Activated CD4-positive, alpha-beta T cell treated with anti-CD3 and anti-CD28 coated beads for 4 hours (primary cell): ENCODE measurements around the gene SYNPO2.
"Not testable (repeated sequence)": the region's sequence is repeated elsewhere in the genome, so short reads cannot be mapped to it uniquely, and the experiment has no call there.

ENCODE experiments used
- DNase-seq, 2 donors: peaks; one replicate each; pipeline ENCODE4 v3.0.0-alpha.2; 2020

The SYNPO2 gene

DNA sequence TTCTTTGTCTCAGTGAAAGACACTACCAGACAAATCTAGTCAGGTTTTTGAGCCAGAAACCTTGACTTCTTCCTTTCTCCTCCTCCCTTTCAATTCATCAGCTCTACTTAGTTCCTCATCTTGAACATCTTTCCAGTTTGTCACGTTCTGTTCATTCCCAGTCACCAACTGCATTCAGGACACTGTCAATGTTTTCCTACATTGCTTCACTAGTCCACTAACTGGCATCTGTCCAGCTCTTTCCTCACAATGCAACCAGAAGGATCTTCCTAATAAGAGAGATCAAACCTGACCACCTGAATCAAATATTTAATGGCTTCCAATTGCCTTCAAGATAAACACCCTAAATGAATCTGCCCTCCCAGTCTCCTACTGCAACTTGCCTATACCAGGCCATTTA is 52.5 kb downstream of the SYNPO2 start:
- no peak for DNase-seq

DNA sequence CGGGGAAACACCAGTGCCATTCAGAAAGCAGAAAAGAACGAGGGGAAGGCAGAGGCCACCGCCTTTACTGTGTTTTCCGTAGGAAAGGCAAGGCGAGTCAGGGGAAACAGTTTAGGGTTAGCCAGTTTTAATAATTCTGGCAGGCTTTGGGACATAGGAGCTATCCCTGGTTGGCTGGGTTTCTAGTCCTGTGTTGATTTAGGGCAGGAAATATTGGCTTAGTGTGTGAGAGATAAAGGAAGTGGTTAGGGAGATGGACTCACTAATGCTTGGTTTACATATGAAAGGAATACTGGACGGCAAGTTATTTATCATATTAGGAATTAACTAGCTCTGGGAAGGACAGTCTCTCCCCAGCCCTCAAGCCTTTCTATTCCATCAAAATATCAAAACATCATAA is 53.1 kb downstream of the SYNPO2 start:
- no peak for DNase-seq

DNA sequence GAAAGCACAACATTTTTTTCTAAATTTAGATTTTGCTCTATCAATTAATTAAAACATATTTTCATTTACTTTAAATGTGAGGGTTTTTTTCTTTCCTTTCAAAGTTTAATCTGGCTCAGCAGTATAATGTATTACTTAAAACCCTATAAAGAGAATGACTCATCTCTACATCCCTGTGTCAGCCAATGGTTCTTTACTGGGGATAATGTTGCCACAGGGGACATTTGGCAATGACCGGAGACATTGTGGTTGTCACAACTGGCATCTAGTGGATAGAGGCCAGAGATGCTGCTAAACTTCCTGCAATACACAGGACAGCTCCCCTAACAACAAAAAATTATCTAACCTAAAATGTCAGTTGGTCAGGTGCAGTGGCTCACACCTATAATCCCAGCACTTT is 53.8 kb downstream of the SYNPO2 start:
- DNase-seq, result no peak

DNA sequence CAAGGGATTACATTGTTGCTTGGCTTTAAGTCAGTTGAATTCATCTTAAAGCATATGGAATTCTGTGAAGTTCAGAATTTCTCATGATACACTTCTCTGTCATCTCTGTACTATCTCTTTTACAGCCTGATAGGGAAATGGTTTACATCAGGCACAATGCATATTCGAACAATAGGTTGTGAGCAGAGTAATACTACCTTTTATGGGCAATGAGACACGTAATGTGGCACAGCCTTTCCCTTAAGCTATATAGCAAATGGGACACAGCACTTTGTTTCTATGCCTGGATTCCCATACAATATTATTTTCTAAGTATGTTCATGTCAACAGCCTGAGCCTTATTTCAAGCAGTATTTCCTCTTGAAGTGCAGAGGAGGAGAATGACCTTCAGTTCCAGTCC is 58.4 kb downstream of the SYNPO2 start:
- no peak for DNase-seq

DNA sequence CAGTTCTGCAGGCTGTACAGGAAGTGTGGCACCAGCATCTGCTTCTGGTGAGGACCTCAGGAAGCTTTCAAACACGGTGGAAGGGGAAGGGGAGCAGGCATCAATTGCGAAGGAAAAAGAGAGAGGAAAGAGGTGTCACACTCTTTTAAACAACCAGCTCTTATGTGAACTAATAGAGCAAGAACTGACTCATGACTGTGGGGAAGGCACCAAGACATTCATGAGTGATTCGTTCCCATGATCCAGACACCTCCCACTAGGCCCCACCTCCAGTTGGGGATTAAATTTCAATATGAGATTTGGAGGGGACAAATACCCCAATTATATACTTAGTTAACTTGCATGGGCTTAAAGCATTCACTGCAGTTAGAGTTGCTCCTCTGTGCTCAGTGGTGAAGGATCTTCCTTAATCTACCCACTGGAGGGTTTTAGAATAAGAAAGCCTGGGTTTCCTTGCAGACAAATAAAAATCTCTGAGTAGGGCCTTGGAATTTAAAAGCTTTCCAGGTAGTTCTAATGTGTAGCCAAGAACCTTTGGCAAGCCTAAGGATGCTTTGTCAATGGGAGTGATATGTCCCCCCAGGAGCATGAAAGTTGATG is 60.0 kb downstream of the SYNPO2 start:
- no peak for DNase-seq

DNA sequence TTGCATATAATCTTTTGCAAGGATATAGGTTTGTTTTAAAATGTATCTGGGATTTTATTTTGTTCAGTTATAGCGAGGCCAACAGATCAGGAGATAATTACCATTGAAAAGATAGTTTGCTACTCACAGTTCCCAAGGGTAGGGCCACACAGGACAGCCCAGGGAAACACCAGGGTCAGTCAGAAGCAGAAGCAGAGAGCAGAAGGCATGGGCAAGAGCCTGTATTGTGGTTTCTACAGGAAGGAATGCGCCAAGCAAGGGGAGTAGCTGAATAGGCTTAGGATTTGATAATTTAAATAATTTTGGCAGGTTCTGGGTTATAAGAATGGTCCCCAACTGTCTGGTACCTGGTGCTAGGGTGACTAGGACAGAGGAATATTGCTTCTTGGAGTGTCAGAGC is 61.6 kb downstream of the SYNPO2 start:
- DNase-seq, result no peak

DNA sequence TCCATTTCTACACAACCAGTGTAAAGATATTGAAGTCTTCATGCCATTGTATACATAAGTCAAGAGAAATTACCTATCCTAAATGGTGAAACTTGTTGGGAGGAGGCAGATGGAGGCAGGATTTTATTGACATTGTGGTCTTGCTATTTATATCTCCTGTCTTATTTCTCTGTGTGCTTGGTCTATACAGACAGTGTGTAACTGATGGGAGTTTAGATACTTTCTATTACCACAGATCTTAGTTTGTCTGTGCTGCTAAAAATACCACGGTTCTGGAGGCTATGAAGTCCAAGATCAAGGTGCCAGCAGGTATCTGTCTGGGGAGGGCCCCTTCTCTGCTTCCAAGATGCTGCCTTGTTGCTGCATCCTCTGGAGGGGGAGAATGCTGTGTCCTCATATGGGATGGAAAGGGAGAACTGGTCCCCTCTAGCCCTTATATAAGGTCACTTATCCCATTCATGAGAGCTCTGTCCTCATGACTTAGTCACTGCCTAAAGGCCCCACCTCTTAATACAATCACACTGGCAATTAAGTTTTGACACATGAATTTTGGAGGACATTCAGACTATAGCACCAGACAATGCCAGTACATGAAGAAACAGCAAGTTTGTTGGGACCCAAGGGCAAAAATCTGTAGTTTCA is 62.4 kb downstream of the SYNPO2 start:
- no peak for DNase-seq

DNA sequence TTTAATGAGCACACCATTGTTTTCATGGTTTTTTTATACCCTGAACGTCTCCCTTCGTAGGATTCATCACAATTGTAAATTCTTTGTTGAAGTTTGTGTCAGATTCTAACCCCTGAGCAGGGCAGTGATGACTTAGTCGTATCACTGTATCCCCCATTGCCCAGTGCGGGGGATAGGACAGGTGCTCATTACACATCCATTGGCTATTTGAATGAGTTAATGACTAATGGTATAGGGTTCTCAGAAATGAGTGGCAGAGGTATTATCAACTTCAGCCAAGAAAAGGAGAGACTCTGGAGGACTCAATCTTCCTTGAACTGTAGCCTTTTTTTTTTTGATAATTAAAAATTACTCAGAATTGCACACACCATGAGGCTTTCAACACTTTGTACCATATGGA is 64.6 kb downstream of the SYNPO2 start:
- DNase-seq, result no peak

DNA sequence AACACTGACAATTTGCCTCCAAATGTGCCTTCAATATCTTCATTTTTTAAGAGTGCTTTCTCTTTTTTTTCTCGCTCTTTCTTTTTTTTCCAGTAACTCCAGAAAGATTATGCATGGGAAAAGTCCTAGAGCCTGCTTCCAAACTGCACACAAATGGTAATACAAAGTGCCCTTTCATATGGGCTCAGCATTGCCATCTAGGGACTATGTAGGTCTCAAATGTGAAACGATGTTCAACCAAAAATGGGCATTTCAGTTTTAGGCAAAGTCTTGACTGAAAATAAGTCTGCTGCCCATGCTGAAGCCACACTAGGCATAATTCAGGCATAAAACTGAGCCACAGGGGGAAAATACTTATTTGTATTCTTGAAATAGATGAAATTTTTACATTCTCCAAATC is 65.6 kb downstream of the SYNPO2 start:
- DNase-seq, result no peak

DNA sequence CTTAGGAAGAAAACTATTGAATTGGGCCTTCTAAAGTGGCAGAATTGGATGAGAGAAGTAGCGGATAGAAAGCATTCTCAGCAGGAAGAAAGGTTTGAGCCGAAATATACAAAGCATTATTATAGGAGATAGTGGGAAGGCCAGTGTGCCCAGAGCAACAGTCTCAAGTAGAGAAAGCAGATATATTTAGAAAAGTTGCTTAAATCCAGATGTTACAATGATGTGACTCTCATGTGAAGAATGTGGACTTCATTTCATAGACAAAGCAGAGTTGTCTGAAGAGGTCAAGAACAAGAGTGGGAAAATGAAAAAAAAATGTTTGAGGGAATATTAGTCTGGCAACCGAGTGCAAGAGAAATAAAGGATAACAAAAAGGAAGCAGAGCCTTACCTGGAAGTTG is 66.9 kb downstream of the SYNPO2 start:
- no peak for DNase-seq

DNA sequence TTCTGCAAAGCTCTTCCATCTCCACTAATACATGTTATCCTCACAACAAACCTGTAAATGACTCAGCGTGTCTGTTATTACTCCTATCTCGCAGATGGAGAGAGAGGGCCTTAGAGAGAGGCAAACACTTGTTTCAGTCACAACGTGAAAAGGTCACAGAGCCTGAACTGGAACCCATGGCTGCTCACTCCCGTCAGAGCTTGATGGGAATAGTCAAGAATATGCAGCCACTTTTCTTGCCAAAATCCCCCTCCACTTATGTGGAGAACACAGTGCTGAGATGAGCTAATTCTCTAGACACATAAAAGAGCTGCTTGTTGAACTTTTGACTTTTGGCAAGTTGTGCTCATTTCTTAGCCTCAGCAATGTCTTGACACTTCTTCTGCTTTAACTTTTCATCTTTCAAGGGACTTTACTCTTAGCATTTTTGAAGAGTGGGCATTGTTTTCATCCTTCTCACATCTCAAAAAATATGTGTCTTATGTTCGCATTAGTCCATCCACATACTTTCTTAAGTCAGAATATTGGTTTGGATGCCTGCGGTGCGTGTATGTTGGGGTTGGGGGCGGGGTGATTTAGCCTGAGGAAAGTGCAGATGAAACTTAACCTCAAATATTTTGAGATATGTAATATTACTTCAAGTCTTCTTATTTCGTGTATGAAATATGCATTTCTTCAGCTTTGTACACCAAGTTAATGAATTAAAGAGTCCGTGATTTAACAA is 69.2 kb downstream of the SYNPO2 start:
- DNase-seq, result no peak

DNA sequence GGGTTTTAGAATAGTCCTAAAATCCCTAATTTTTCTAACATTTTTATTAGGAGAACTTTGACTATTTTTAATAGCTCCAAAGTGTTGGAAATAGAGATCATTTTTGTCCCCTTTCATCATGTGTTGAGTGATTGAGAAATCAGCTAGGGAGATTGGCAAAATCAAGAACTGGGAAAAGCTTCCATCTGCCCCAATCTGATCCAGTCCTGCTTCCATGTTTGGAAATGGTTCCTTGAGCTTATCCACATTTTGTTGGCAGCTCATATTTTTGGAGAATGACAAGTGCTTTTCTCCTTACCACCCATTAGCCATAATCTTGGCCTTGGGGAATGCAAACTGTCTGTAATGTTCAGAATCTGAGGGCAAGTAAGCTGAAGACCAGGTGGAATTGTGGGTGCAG is 73.9 kb downstream of the SYNPO2 start:
- DNase-seq, result no peak

DNA sequence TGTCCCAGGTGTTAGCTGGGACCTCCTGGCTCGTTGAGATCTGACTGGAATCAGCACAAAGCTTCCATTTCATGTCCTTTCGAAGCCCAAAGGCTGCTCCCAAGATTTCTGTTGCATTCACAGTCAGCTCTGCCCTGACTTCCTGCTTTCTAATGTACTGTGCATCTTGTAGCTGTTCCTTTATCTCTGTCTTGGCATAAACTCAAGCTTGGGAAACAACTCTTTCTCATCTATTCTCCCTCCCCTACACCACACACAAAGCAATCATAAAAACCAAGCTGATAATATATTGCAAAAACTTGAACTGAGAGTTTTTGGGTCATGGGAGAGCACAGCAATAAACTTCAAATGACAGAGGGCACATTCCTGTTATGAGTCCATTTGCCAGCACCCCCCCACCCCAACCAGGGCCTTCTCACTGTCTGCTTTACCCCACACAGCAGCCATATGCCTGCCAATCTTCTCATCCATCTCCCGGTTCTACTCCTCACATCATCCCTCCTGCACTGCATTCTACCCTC is 76.3 kb downstream of the SYNPO2 start:
- no peak for DNase-seq

DNA sequence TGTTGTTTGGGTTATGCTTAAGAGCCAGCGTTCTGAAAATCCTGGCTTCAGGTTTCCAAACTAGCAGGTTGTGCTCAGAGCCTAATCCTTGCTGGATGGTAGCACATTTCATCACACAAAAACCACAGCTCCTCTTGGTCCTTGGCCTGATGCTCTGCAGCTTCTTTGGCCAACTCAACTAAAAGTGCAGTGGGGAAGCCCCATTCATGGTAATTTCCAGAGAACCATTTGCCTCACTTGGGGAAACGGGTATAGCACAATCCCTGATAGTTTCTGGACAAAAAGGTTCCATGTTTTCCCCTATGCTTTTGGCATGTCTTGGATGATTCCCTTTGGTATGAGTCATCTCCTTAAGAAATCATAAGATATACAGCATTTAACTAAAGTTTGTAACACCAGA is 78.7 kb downstream of the SYNPO2 start:
- no peak for DNase-seq

DNA sequence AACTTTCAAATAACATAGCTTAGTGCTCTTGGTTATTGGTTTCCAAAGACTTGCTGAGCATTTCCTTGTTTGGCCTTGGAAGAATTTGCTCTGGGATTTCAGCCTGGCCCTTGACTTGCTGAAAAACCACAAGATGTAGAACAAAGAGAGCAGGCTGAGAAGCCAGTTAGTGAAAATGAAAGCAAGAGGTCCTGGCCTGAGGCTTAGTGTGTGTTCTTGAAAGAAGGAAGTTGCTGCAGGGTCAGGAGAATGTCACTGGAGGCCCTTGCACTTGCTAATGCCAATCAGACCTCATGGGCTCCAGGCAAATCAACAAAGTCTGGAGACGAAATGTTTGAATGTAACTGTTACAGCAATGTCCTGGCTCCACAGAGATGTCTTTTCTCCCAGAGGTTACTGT is 79.4 kb downstream of the SYNPO2 start:
- no peak for DNase-seq

DNA sequence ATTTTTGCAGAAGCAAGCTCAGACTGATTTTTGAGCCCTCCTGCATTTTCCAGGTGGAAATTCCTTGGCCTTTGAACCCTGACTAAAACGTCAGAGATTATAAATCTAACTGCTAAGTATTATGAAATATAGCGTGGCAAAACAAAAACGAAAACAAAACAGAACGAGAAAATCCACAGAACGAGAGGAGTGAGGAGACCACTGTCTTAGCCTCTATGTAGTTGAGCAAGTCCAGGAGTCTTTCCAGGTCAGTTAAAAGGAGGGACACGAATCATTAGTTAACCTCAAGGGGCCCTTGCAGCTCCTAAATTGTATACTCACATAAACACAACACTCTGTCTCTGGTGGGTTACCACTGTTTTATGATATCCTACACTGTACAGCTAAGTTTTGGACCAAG is 80.2 kb downstream of the SYNPO2 start:
- DNase-seq, result no peak

DNA sequence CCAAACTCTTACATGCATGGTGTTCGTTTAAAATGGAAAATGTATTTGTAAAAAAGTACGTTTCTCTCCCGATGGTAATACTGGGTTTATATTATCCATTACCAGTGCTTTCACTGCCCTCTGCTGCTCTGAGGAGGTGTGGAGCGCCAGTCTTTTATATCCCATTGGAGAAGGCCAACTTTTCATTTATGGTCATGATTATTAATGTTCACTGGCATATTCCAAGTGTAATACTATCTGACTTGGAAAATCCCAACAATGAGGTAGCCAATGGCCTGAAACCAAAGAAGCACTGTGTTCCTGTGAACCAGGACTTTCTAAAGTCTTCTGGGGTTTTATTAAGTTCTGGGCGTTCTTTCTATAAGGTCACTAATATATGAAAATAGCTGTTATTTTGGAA is 80.7 kb downstream of the SYNPO2 start:
- no peak for DNase-seq

DNA sequence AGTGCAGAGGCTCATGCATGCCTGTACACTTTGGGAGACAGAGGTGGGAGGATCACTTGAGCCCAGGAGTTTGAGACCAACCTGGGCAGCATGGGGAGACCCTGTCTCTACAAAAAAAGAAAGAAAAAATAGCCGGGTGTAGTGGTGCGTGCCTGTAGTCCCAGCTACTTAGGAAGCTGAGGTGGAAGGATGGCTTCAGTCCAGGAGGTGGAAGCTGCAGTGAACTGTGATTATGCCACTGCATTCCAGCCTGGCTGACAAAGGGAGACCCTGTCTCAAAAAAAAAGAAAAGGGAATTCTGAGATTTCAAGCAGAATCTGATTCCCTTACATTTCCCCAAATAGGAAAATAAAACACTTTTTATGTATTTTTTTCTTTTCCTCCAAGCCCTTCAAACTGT is 83.5 kb downstream of the SYNPO2 start:
- DNase-seq, result no peak

DNA sequence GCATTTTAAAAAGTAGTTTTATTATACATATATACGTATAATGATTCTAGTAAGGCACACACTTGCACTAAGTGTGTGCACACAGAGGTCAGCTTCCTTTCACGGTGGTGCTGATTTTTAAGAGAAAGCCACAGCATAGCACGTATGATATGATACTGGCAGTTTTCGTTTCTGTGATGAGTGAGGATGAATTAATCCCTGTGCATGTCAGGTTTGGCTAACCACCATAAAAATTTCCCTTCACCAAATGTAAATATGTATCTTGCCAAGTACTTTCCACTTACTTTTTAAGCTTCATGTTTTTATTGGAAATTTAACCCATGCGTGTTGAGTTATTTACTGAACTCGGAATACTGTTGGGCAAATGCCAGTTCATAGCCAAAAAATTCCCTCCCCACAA is 84.6 kb downstream of the SYNPO2 start:
- no peak for DNase-seq

DNA sequence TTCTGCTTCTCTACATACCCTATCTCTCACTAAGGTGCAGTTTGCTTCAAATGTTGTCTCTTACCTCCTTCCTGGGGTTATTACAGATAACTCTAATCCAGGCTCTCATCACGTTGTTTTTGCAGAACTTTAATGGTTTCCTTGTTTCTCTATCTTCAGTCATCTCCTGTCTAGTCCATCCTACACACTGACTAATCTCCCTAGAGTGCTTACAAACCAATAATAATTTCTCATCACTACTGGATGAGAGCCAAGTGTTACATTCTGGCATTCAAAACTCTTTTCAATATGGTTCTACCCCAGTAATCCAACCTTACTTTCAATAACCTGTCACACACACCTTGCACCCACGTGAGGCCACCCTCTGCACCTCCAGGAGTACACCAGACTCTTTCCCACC is 86.1 kb downstream of the SYNPO2 start:
- no peak for DNase-seq

DNA sequence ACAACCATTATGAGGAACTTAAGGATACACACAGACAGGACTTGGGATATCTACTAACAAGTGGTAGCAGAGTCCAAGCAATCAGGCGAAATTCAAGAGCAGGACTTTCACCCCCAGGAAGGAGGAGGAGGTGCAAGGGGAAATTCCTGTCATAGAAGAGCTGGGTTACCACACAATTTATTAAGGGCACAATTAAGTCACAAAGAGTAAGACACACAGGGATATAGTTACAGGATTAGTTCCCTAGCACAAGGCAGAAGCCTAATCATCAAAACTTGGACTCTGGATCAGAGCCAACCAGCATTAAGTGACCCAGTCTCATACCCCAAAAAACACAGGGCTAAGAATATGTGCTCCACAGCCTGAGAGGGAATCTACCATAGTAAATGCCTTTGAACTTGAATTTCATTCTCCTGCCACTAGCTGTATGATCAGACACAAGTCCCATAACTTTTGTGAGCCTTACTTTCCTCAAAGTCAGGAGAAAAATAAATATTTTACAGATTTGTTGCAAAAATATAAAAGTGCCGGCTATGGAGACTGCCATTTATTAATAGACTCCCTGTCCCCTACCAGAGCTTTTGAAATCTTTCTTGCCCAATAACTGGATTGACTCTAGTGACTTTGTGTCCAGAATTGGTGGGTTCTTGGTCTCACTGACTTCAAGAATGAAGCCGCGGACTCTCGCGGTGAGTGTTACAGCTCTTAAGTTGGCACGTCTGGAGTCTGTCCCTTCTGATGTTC is 87.0 kb downstream of the SYNPO2 start:
- no peak for DNase-seq

DNA sequence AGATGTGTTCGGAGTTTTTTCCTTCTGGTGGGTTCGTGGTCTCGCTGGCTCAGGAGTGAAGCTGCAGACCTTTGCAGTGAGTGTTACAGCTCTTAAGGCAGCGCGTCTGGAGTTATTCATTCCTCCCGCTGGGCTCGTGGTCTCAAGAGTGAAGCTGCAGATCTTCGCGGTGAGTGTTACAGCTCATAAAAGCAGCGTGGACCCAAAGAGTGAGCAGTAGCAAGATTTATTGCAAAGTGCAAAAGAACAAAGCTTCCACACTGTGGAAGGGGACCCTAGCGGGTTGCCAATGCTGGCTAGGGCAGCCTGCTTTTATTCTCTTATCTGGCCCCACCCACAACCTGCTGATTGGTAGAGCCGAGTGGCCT is 87.5 kb downstream of the SYNPO2 start:
- not testable (repeated sequence) for DNase-seq

DNA sequence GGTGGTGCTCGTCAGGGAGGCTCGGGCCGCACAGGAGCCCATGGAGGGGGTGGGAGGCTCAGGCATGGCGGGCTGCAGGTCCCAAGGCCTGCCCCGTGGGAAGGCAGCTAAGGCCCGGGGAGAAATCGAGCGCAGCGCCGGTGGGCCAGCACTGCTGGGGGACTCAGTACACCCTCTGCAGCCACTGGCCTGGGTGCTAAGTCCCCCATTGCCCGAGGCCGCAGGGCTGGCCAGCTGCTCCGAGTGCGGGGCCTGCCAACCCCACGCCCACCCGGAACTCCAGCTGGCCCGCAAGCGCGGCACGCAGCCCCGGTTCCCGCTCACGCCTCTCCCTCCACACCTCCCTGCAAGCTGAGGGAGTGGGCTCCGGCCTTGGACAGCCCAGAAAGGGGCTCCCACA is 88.4 kb downstream of the SYNPO2 start:
- not testable (repeated sequence) for DNase-seq

DNA sequence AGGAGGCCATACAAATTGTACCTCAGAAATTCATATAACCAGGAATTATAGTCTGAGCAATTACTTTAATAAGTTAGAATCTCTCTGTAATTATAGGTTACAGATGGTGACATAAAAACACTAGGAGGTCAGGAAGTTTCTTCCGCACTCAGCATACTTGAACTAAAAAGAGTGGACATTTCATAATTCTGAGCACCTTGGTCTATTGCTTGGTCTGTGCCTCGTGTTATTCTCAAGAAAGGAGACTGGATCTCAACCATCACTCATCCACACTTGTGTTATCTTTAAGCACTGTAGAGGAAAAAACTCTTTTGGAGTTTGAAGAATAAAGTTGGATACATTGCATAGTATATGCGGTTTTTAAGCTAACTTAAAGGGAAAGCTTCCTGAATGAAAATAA is 91.1 kb downstream of the SYNPO2 start:
- DNase-seq, result no peak
